AG04449 (cell line): ENCODE measurements around the gene PHACTR2.
A peak's percentile ranks its signal among the peaks of the same experiment; 100 is the strongest.

ENCODE experiments used
- CTCF ChIA-PET: fragments of 350-600 bp; formaldehyde crosslinking; extraction: SDS; loops from one replicate; lab custom pipeline; 2021; ENCODE audit warnings: antibody characterized with exemption; lab: Yijun Ruan, JAX
- POLR2A ChIA-PET: fragments of 400-600, 350-600 bp; formaldehyde crosslinking; extraction: SDS; loops from one replicate; lab custom pipeline; 2020; ENCODE audit warnings: antibody characterized with exemption, inconsistent platforms; lab: Yijun Ruan, JAX
- DNase-seq: peaks from one replicate; pipeline ENCODE4 v3.0.0-alpha.2; 2010; ENCODE audit warnings: low read depth, low spot score
- H3K4me3 ChIP-seq: 2 replicates; pipeline ENCODE4 v1.5.1; 2011; ENCODE audit warnings: low read depth, mild to moderate bottlenecking, control low read depth, low read length
- TF ChIP-seq, protein P1 (sequence below): IDR thresholded peaks from one replicate; pipeline ENCODE4 v1.5.1; 2011; ENCODE audit warnings: mild to moderate bottlenecking, moderate library complexity, low read length, control low read depth, inconsistent platforms; ENCODE audit not compliant: insufficient read depth; ENCODE audit errors: missing control alignments

PHACTR2 gene

GRCh38 chr6:143698759-143699429, 21.1 kb downstream of the PHACTR2 start:
- TF ChIP-seq, protein P1, sequence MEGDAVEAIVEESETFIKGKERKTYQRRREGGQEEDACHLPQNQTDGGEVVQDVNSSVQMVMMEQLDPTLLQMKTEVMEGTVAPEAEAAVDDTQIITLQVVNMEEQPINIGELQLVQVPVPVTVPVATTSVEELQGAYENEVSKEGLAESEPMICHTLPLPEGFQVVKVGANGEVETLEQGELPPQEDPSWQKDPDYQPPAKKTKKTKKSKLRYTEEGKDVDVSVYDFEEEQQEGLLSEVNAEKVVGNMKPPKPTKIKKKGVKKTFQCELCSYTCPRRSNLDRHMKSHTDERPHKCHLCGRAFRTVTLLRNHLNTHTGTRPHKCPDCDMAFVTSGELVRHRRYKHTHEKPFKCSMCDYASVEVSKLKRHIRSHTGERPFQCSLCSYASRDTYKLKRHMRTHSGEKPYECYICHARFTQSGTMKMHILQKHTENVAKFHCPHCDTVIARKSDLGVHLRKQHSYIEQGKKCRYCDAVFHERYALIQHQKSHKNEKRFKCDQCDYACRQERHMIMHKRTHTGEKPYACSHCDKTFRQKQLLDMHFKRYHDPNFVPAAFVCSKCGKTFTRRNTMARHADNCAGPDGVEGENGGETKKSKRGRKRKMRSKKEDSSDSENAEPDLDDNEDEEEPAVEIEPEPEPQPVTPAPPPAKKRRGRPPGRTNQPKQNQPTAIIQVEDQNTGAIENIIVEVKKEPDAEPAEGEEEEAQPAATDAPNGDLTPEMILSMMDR = no peak
- ChIA-PET CTCF (no interaction called here), POLR2A (no interaction called here)
- no peak overlapping the region for H3K4me3 ChIP-seq
- no peak for DNase-seq

DNA sequence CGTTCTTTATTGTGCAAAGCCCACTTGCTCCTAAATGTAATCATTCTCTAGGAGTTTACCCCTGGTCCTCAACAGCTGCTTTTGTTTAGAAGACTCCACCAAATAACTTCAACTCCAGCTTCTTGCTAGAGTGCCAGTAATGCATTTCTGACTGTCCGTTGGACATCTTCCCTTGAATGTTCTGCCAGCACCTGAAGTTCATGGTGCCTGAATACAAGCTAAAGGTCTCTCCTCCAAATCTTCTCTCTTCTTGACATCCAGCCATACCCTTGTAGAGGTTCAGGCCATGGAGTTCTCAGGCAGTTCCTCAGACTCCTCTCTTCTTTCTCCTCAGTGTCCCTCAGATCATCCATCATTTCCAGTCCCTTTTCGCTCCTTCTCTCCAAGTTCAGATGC, 21.7 kb downstream of the PHACTR2 start:
- TF ChIP-seq, protein P1 = no peak
- ChIA-PET CTCF (no interaction called here), POLR2A (no interaction called here)
- no peak for DNase-seq
- no peak overlapping the region for H3K4me3 ChIP-seq

- DNase-seq = peak; percentile 72
- TF ChIP-seq, protein P1 = no peak
- ChIA-PET CTCF (interaction anchor here (1.1 kb wide), 1 partner anchor 12 kb away, joined by 3 read pairs; no protein-coding TSS in a partner anchor), POLR2A (interaction anchor here (0.5 to 1.1 kb wide), 3 partner anchors 9 to 56 kb away, joined by 3 read pairs; no protein-coding TSS in a partner anchor)
- H3K4me3 ChIP-seq = no peak overlapping the region
These were observed 23.1 kb downstream of the PHACTR2 start for GRCh38 chr6:143700684-143701348.

DNA sequence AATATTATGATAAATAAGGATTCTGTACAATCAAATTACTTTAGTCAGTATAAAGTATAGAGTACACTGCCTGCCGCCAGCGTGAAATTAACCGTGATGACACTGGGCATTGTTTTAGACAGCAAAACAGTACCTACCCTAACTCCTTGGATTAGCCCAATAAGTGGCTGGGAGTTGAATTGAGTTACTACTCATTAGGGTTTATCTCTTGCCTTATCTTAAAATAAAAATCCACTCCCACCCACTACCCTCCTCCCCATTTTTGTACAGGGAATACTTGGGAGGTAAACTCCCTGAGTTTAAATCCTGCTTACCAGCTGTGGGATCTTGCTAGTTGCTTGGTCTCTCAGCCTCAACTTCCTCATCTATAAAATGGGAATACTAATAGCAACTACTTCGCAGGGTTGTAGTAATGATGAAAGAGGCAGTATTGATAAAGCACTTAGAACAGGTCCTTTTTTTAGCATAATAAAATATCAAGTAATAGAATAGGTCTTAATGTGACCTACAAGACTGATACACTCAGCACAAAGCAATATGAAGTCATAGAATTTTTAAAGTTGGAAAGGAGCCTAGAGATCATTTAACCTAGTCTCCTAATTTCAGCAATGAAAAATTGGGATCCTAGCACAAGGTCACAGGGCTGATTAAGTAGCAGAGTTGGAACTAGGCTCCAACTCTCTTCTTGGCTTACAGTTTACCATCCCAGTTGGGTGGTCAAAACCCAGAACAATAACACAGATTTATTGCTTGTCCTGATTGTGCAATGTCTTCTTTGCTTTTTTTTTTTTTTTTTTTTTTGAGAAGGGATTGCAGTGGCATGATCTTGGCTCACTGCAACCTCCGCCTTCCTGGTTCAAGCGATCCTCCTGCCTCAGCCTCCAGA, 23.8 kb downstream of the PHACTR2 start:
- ChIA-PET POLR2A (interaction anchor here (0.5 to 1.1 kb wide), 2 partner anchors 15 to 55 kb away, joined by 3 read pairs; no protein-coding TSS in a partner anchor), CTCF (no interaction called here)
- H3K4me3 ChIP-seq = no peak overlapping the region
- TF ChIP-seq, protein P1 = no peak
- DNase-seq = no peak

- CTCF ChIA-PET = no interaction called here
- no peak for DNase-seq
- H3K4me3 ChIP-seq = no peak overlapping the region
- POLR2A ChIA-PET = no interaction called here
- TF ChIP-seq, protein P1 = no peak
These were observed 27.8 kb downstream of the PHACTR2 start for GRCh38 chr6:143705569-143705968.
